K562 (cell line): ENCODE data around the gene RCL1. TPM values are rescaled to one million over a fixed set of nuclear protein-coding genes. Genes with fewer than 3 reads are reported as not detected.

ENCODE experiments used
- CHD1 ChIP-seq: fragments of 200-600 bp; sonication (generic); IDR thresholded peaks from one replicate; pipeline ENCODE4 v1.6.1; 2012; ENCODE audit warnings: mild to moderate bottlenecking, moderate library complexity, low read length, inconsistent platforms
- DNMT1 ChIP-seq: fragments of 450-650 bp; IDR thresholded peaks from 2 replicates; pipeline ENCODE4 v1.6.1; 2016; ENCODE audit warnings: antibody characterized with exemption, mild to moderate bottlenecking
- ERF ChIP-seq: fragments of 450-650 bp; formaldehyde crosslinking; IDR thresholded peaks from 2 replicates; pipeline ENCODE4 v1.4.0; 2020; ENCODE audit warnings: mild to moderate bottlenecking, mixed read lengths
- MBD2 ChIP-seq: sonication (generic); IDR thresholded peaks from 2 replicates; pipeline ENCODE4 v1.6.1; 2016; ENCODE audit warnings: low read depth, borderline replicate concordance
- MTA2 ChIP-seq: fragments of 450-650 bp; IDR thresholded peaks from 2 replicates; pipeline ENCODE4 v1.6.1; 2016; ENCODE audit warnings: low read depth
- MTF1 ChIP-seq: fragments of 250-450 bp; sonication (Bioruptor Pico); IDR thresholded peaks from 2 replicates; pipeline ENCODE4 v1.9.0; 2021; ENCODE audit warnings: moderate library complexity, mild to moderate bottlenecking, inconsistent platforms, borderline replicate concordance
- PHB2 ChIP-seq: fragments of 450-650 bp; IDR thresholded peaks from 2 replicates; pipeline ENCODE4 v1.6.1; 2017; ENCODE audit warnings: low read depth
- RAD51 ChIP-seq: fragments of 450-650 bp; IDR thresholded peaks from 2 replicates; pipeline ENCODE4 v1.7.1; 2016; ENCODE audit warnings: low read depth, mild to moderate bottlenecking, borderline replicate concordance
- RHOXF2B ChIP-seq: fragments of 250-450 bp; sonication (Bioruptor Pico); conservative IDR thresholded peaks from 2 replicates; pipeline ENCODE4 v1.5.1; 2021
- SREBF2 ChIP-seq: sonication (generic); formaldehyde crosslinking; IDR thresholded peaks from 2 replicates; pipeline ENCODE4 v1.4.0; 2020; ENCODE audit warnings: mild to moderate bottlenecking, missing genetic modification reagents
- THRAP3 ChIP-seq: fragments of 450-650 bp; IDR thresholded peaks from 2 replicates; pipeline ENCODE4 v1.6.1; 2016; ENCODE audit warnings: mild to moderate bottlenecking, inconsistent platforms, borderline replicate concordance
- ZNF551 ChIP-seq: fragments of 250-450 bp; sonication (Bioruptor Pico); IDR thresholded peaks from 2 replicates; pipeline ENCODE4 v1.5.0; 2021; ENCODE audit warnings: mild to moderate bottlenecking, moderate library complexity
- polyA plus RNA-seq, 8 experiments: library from polyadenylated mRNA; depleted of rRNA in 4 of 8; stranded (reverse) in 5 of 8; unstranded in 3 of 8; fragments of >200 nt; fragmentation: Nextera tagmentation in 2 of 8; fragmentation: Illumina TruSeq in 1 of 8; extraction: Ambion mirVana in 2 of 8; extraction: Trizol in 1 of 8; gene quantifications; 2 replicates each; pipeline versions ENCODE4 v1.2.1 to v1.2.3, GENCODE V29; 2011 to 2014; ENCODE audit warnings: inconsistent platforms in 1 of 8, missing spikeins in 1 of 8
- total RNA-seq, 7 experiments: library from RNA; depleted of rRNA in 6 of 7; stranded (reverse); fragments of >200 nt in 6 of 7; fragmentation: Illumina TruSeq in 2 of 7; extraction: Trizol in 2 of 7; gene quantifications; 2 replicates each; pipeline versions ENCODE4 v1.2.1 to v1.2.3, GENCODE V29; 2011 to 2021; ENCODE audit warnings: low replicate concordance in 1 of 7
- TF ChIP-seq, protein P1 (sequence below): fragments of 200-600 bp; sonication (generic); IDR thresholded peaks from one replicate; pipeline ENCODE4 v1.6.1; 2012; ENCODE audit warnings: mild to moderate bottlenecking, low read depth, low read length, inconsistent platforms
- TF ChIP-seq, protein P2 (sequence below): sonication (generic); IDR thresholded peaks from 2 replicates; pipeline ENCODE4 v1.6.1; 2016
- TF ChIP-seq, protein P3 (sequence below): fragments of 250-450 bp; sonication (Bioruptor Pico); IDR thresholded peaks from 2 replicates; pipeline ENCODE4 v1.4.0; 2020; ENCODE audit warnings: mild to moderate bottlenecking, moderate library complexity

Gene RCL1
- total and polyA plus RNA-seq, 9 of the 15 experiments (the other 6 are each of a cell fraction or from before 2014, with no cell fraction given) = 24.0 to 67.7 (median 38.6) TPM

DNA sequence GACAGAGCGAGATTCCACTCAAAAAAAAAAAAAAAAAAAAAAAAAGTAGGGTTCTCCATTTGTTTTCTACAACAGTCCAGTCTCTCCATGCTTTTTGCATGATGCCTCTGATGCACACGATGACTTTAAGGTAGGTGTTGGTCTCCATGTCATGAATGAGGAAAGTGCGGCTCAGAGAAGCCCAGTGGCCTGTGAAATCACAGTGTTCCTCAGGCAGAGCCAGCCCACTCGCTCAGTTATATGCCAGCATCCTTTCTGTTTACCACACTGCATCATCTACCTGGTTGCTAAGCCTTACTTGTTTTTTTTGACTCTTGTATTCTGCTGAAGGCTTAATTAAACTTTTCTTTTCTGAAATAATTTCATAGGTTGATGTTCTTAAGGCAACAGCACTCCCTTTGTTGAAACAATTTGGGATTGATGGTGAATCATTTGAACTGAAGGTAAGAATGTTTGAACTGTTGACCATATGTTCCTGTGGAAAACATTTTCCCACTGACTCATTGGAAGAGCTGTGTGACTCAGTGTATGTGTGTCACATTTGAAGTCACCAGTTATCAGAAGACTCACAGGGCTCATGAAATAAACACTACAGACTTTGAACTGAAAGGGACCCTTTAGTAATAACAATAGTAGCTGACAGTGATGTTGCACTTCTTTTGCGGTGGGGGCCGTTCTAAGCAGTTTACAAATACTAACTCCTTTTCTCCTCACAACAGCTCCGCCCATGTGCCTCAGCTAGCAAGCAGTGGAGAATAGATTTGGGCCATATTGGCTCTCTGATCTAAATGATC is 40.2 kb downstream of the RCL1 start (continued):
- TF ChIP-seq, protein P1, sequence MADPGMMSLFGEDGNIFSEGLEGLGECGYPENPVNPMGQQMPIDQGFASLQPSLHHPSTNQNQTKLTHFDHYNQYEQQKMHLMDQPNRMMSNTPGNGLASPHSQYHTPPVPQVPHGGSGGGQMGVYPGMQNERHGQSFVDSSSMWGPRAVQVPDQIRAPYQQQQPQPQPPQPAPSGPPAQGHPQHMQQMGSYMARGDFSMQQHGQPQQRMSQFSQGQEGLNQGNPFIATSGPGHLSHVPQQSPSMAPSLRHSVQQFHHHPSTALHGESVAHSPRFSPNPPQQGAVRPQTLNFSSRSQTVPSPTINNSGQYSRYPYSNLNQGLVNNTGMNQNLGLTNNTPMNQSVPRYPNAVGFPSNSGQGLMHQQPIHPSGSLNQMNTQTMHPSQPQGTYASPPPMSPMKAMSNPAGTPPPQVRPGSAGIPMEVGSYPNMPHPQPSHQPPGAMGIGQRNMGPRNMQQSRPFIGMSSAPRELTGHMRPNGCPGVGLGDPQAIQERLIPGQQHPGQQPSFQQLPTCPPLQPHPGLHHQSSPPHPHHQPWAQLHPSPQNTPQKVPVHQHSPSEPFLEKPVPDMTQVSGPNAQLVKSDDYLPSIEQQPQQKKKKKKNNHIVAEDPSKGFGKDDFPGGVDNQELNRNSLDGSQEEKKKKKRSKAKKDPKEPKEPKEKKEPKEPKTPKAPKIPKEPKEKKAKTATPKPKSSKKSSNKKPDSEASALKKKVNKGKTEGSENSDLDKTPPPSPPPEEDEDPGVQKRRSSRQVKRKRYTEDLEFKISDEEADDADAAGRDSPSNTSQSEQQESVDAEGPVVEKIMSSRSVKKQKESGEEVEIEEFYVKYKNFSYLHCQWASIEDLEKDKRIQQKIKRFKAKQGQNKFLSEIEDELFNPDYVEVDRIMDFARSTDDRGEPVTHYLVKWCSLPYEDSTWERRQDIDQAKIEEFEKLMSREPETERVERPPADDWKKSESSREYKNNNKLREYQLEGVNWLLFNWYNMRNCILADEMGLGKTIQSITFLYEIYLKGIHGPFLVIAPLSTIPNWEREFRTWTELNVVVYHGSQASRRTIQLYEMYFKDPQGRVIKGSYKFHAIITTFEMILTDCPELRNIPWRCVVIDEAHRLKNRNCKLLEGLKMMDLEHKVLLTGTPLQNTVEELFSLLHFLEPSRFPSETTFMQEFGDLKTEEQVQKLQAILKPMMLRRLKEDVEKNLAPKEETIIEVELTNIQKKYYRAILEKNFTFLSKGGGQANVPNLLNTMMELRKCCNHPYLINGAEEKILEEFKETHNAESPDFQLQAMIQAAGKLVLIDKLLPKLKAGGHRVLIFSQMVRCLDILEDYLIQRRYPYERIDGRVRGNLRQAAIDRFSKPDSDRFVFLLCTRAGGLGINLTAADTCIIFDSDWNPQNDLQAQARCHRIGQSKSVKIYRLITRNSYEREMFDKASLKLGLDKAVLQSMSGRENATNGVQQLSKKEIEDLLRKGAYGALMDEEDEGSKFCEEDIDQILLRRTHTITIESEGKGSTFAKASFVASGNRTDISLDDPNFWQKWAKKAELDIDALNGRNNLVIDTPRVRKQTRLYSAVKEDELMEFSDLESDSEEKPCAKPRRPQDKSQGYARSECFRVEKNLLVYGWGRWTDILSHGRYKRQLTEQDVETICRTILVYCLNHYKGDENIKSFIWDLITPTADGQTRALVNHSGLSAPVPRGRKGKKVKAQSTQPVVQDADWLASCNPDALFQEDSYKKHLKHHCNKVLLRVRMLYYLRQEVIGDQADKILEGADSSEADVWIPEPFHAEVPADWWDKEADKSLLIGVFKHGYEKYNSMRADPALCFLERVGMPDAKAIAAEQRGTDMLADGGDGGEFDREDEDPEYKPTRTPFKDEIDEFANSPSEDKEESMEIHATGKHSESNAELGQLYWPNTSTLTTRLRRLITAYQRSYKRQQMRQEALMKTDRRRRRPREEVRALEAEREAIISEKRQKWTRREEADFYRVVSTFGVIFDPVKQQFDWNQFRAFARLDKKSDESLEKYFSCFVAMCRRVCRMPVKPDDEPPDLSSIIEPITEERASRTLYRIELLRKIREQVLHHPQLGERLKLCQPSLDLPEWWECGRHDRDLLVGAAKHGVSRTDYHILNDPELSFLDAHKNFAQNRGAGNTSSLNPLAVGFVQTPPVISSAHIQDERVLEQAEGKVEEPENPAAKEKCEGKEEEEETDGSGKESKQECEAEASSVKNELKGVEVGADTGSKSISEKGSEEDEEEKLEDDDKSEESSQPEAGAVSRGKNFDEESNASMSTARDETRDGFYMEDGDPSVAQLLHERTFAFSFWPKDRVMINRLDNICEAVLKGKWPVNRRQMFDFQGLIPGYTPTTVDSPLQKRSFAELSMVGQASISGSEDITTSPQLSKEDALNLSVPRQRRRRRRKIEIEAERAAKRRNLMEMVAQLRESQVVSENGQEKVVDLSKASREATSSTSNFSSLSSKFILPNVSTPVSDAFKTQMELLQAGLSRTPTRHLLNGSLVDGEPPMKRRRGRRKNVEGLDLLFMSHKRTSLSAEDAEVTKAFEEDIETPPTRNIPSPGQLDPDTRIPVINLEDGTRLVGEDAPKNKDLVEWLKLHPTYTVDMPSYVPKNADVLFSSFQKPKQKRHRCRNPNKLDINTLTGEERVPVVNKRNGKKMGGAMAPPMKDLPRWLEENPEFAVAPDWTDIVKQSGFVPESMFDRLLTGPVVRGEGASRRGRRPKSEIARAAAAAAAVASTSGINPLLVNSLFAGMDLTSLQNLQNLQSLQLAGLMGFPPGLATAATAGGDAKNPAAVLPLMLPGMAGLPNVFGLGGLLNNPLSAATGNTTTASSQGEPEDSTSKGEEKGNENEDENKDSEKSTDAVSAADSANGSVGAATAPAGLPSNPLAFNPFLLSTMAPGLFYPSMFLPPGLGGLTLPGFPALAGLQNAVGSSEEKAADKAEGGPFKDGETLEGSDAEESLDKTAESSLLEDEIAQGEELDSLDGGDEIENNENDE = no peak
- no peak for TF ChIP-seq ERF (CRISPR knock-in tag)
- no peak for TF ChIP-seq MTF1 (CRISPR knock-in tag)
- TF ChIP-seq, protein P2, sequence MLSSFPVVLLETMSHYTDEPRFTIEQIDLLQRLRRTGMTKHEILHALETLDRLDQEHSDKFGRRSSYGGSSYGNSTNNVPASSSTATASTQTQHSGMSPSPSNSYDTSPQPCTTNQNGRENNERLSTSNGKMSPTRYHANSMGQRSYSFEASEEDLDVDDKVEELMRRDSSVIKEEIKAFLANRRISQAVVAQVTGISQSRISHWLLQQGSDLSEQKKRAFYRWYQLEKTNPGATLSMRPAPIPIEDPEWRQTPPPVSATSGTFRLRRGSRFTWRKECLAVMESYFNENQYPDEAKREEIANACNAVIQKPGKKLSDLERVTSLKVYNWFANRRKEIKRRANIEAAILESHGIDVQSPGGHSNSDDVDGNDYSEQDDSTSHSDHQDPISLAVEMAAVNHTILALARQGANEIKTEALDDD = peak; percentile 50; the same call in 1 of the 2 replicates
- no peak for TF ChIP-seq RHOXF2B
- TF ChIP-seq SREBF2 (CRISPR knock-in tag) = no peak
- no peak for TF ChIP-seq THRAP3
- TF ChIP-seq PHB2 = no peak
- no peak for TF ChIP-seq ZNF551 (CRISPR knock-in tag)
- no peak for TF ChIP-seq MBD2
- TF ChIP-seq, protein P3, sequence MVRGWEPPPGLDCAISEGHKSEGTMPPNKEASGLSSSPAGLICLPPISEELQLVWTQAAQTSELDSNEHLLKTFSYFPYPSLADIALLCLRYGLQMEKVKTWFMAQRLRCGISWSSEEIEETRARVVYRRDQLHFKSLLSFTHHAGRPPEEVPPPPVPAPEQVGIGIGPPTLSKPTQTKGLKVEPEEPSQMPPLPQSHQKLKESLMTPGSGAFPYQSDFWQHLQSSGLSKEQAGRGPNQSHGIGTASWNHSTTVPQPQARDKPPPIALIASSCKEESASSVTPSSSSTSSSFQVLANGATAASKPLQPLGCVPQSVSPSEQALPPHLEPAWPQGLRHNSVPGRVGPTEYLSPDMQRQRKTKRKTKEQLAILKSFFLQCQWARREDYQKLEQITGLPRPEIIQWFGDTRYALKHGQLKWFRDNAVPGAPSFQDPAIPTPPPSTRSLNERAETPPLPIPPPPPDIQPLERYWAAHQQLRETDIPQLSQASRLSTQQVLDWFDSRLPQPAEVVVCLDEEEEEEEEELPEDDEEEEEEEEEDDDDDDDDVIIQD = no peak
- no peak for TF ChIP-seq MTA2
- no peak for TF ChIP-seq RAD51
- no peak for TF ChIP-seq DNMT1
- no peak for TF ChIP-seq CHD1
